NOMO-1 (cell line): ENCODE data around the gene PRSS50.
A peak's percentile ranks its signal among the peaks of the same experiment; 100 is the strongest.
"Not testable (repeated sequence)": the region's sequence is repeated elsewhere in the genome, so short reads cannot be mapped to it uniquely, and the experiment has no call there.

Experiments used
- DNase-seq, 2 experiments: peaks; one replicate each; lab custom pipeline; 2025; ENCODE audit not compliant: unreplicated experiment in 2 of 2; lab: John Stamatoyannopoulos, UW

PRSS50 gene

GRCh38 chr3:46709721-46710120 lies 7.9 kb downstream of the PRSS50 start:
- no peak for DNase-seq

DNA sequence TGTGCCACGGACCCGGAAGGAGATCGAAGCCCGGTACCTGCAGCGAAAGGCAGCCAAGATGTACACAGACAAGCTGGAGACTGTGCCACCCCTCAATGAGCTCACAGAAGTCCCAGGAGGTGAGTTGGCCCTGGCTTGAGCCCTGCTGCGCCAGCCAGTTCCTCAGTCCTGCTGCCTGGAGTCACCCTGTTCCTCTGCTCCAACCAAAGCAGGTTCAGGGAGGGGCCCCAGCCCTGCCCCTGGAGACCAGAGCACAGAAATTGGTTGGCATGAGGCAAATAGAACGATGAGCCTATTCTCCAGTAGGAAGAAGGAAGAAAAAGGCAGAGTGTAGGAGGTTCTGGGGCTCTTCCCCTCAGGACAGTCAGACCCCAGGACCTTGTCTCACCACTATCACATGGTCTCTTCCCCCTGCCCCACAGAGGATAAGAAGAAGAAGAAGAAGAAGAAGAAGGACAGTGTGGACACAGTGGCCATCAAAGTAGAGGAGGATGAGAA lies 8.5 kb downstream of the PRSS50 start:
- DNase-seq, result no peak

DNA sequence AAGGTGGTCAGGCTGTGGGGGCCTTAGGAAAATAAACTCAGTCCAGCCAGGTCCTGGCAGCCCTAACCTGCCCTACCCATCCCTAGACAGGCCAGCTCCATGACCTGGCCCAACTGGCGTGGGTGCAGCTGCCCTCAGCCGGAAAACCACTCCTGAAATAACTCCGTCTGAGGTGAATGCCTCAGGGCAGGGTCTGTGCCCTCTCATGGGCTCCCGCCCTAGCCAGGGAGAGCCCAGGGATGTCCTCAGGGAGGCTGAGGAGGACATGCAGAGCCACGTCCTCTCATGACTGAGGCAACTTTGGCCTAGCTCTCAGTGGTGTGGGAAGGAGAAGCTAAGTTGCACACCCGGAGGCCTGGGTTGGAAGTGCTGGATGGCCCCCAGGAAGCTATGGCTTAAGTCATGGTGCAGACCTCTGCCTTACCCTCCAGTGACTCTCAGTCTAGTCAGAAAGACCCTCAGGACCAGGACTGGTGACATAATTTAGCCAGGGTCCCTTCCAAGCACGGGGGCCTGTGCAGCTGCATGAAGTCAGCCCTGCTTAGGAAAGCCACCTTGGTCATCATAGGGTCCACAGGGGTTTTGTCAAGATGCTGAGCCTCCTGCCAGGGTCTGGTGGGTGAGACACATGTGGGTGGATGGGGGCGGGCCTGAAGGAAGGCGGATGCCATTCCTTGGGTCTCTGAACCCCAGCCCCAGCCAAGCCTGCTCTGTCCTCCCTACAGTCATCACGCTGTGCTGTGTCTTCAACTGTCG lies 9.1 kb downstream of the PRSS50 start:
- DNase-seq, result no peak

DNA sequence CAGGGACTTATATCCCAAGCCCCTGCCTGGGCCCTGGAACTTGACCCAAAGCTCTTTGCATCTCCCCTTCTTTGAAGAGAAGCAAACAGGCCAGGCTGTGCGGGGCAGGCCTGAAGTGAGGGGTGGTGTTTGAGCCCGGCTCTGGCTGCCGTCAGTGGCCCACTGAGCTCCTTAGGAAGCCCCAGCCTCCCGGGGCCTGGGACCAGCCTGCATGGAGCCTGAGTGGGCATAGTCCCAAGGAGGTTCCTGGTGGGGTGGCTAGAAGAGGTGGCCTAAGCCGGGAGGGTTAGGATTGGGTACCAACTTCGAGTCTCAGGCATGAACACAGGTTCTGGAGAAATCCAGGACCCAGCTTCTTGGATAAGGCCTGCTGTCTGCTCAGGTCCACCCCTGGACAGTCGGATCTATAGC lies 10.1 kb downstream of the PRSS50 start:
- DNase-seq, result no peak

- no peak for DNase-seq
Observed at GRCh38 chr3:46706771-46707582, 10.7 kb downstream of the PRSS50 start.

DNA sequence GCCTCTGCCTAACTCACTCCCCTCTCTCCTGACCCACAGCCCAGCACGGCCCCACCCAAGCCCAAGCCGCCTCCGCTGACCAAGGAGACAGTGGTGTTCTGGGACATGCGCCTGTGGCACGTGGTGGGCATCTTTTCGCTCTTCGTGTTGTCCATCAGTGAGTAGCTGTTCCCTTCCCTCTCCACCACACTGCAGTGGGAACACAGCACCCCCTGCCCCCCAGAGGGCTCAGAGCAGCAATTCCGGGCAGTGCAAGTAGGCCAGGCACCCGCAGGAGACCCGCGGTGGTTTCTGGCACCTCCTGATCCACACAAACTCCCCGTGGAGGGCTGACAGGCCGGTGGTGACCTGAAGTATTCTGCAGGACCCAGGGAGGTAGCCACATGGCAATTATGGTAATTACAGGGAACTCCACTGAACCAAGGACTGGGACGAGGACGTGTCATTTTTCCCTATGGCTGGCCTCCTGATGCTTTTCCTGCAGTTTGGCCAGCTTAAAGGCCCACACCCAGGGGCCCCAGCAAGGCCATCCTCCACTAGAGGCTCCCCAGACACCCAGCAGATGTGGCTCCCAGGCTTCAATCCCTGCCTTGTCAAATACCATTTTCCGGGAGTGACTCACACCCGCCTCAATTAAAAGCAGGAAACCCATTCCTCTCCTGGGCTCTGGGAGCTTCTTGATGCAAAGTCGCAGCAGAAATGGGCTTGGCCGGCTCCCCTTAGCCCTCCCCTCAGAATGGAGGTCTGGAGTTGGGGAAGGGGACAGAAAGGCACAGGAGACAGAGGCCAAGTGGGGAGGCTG lies 11.7 kb downstream of the PRSS50 start:
- DNase-seq, result no peak

DNA sequence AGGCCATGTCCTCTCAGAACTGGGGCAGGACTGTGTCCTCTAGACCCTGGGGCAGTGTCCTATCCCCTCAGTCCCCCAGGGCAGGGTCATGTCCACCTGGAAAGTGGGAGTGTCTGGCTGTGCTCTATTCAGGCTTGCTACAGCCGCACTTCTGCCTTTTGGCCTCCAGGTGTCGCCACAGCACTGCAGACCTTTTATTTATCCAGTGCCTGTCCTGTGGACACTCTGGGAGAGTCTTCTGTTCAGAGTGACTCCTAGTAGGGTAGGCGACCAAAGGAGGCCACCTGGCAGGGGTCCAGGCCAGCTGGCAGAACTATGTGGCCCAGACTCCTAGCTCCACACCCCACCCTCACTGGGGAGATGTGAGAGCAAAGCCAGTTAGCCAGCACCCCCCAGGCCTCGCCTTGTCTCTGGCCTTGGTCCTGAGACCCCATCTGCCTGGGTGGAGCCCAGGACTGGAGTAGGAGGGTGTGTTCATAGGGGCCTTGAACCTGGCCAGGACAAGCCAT lies 12.6 kb downstream of the PRSS50 start:
- peak; percentile 12 to 60 for DNase-seq

DNA sequence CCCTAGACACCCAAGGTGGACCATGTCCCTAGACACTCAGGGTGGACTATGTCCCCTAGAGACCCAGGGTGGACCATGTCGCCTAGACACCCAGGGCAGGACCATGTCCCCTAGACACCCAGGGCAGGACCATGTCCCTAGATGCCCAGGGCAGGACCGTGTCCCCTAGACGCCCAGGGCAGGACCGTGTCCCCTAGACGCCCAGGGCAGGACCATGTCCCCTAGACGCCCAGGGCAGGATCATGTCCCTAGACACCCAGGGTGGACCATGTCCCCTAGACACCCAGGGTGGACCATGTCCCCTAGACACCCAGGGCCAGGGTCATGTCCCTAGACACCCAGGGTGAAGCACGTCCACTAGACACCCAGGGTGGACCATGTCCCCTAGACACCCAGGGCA lies 13.3 kb downstream of the PRSS50 start:
- not testable (repeated sequence) for DNase-seq

DNA sequence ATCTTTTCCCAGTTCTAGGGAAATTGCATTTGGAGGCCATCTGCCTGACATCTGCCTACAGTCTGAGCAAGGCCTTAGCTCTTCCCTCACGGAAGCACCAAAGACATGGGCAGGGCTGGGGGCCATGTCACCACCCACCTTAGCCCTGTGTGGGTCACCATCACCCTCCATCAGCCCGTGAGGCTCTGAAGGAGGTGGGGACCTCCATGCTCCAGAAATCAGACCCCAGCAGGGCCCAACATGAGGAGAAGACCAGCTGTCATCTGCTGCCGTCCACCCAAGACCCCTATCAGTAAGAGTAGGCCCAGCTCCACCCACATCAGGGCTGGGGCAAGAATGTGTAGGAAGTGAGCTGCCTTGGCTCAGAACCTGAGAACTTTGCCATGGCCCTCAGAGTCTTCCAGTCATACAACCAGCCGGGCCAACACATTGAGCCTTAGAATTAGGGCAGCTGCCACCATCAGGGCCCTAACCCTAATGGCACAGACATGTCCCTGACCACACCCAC lies 14.6 kb downstream of the PRSS50 start:
- no peak for DNase-seq

GRCh38 chr3:46702246-46703012 lies 15.2 kb downstream of the PRSS50 start:
- no peak for DNase-seq

GRCh38 chr3:46701181-46701939 lies 16.3 kb downstream of the PRSS50 start, which contains the start of gene TMIE:
TMIE (plus strand) TSS chr3:46701392; CDS start chr3:46701488, 96 bp downstream.
- DNase-seq, result no peak

DNA sequence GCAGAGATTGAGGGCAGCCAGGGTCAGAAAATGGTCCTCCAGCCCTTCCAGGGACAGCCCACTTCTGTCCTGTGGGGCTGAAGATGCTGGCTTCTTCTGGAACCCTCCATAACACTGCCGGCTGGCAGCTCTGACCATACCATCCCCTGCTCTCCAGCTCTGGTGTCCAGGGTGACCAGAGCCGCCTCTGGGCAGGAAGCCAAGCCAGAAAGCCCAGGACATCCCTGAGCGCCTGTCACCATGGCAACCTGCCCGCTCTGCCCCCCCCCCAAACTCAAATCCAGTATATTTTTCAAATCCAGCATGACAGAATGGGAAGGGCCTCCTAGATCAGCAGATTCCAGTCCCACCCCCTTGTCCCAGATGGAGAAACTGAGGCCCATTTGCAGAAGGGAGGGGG lies 16.9 kb downstream of the PRSS50 start:
- no peak for DNase-seq

GRCh38 chr3:46699676-46700523 lies 17.8 kb downstream of the PRSS50 start:
- no peak for DNase-seq

DNA sequence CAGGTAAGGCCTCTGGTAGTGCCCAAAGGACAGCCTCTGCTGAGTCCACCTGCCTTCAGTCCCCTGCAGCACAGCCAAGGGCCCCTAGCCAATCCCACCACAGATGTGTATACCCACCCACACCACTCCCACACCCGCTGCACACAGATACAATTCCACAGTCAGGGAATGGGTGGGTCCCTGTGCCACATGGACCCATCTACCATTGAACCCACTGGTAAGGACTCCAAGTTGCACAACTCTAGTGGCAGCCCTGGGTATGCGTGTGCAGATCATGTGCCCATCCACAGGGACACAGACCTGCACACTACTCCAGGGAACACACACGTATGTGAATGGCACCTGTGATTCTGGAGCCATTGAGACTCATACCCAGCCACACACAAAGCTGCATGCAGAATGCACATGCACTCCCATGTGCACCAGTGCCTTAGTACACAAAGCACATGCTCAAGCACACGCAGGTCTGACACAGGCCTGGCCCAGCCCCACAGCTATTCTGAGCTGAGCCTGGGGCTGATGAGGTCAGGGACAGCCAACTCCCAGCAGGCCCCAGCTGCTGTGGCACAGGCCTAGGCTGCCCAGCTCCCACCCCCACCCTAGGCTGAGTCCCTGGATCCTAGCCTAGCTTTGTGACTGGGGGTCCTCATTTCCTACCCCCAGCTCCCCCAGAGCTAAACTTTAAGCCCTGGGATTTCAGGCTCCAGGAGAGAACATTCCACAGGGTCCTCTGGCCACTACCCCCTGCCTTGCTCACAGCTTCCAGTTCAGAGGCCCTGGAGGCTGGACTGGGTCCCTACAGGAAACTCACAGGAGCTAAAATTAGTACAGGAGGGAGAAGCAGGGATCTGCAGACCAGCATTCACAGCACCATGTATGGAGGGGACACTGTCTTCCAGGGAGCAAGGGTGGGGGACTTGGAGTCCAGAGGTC lies 21.4 kb downstream of the PRSS50 start:
- DNase-seq, result no peak

- peak; percentile 39 to 56 for DNase-seq
Observed at GRCh38 chr3:46695177-46695961, 22.3 kb downstream of the PRSS50 start.

- DNase-seq, result no peak
Observed at GRCh38 chr3:46694520-46694919, 23.1 kb downstream of the PRSS50 start.
